K562 (cell line): ENCODE data around the gene GRIA3.

Experiments used
- BMI1 ChIP-seq: fragments of 150-350 bp; IDR thresholded peaks from 2 replicates; pipeline ENCODE4 v1.6.1; 2014; ENCODE audit warnings: low read length
- CTCF ChIP-seq, 3 experiments: IDR thresholded peaks in 2 of 3; conservative IDR thresholded peaks in 1 of 3; 2 replicates each; pipeline ENCODE4 v1.5.1; 2011 to 2012; ENCODE audit warnings: low read length in 3 of 3, mild to moderate bottlenecking in 3 of 3, control low read depth in 2 of 3, improper control_type of control experiment in 1 of 3, inconsistent platforms in 1 of 3, low read depth in 1 of 3, mixed read lengths in 1 of 3, moderate library complexity in 1 of 3; ENCODE audit not compliant: insufficient read depth in 2 of 3
- GABPB1 ChIP-seq: sonication (generic); formaldehyde crosslinking; IDR thresholded peaks from 2 replicates; pipeline ENCODE4 v1.8.0; 2022; ENCODE audit warnings: mild to moderate bottlenecking, missing genetic modification reagents
- HCFC1 ChIP-seq: IDR thresholded peaks from 2 replicates; pipeline ENCODE4 v1.6.1; 2012; ENCODE audit warnings: low read depth, low read length, improper control_type of control experiment
- KAT2B ChIP-seq: IDR thresholded peaks from one replicate; pipeline ENCODE4 v1.6.1; 2012; ENCODE audit warnings: low read depth, mild to moderate bottlenecking, control low read depth, inconsistent platforms, low read length, moderate library complexity
- PCBP1 ChIP-seq: fragments of 200-400 bp; formaldehyde crosslinking; IDR thresholded peaks from 2 replicates; pipeline ENCODE4 v1.6.1; 2018; ENCODE audit warnings: mild to moderate bottlenecking, low read depth, low read length; ENCODE audit not compliant: poor library complexity, severe bottlenecking
- RAD21 ChIP-seq, 2 experiments: fragments of 250-450 bp in 1 of 2; fragments of 450-650 bp in 1 of 2; sonication (Bioruptor Pico) in 1 of 2; formaldehyde crosslinking in 1 of 2; IDR thresholded peaks in 1 of 2; conservative IDR thresholded peaks in 1 of 2; 2 replicates each; pipeline versions ENCODE4 v1.4.0 to v1.8.0; 2020 to 2022; ENCODE audit warnings: mild to moderate bottlenecking in 2 of 2, moderate library complexity in 1 of 2
- YY1 ChIP-seq, 3 experiments: IDR thresholded peaks; 2 replicates each; pipeline ENCODE4 v1.6.1; 2011; ENCODE audit warnings: low read length in 2 of 3, mild to moderate bottlenecking in 2 of 3, moderate library complexity in 2 of 3, borderline replicate concordance in 1 of 3, control low read depth in 1 of 3, low read depth in 1 of 3; ENCODE audit not compliant: insufficient read depth in 3 of 3, insufficient replicate concordance in 2 of 3, control insufficient read depth in 1 of 3, insufficient read length in 1 of 3; ENCODE audit errors: extremely low read depth in 1 of 3
- TF ChIP-seq, protein P1 (sequence below): sonication (generic); formaldehyde crosslinking; IDR thresholded peaks from 2 replicates; pipeline ENCODE4 v1.9.0; 2022; ENCODE audit warnings: mild to moderate bottlenecking, missing genetic modification reagents
- TF ChIP-seq, protein P2 (sequence below): fragments of 450-650 bp; IDR thresholded peaks from 2 replicates; pipeline ENCODE4 v1.6.1; 2016; ENCODE audit warnings: low read depth

- TF ChIP-seq CTCF (IDR thresholded peaks at IDR 0.05 in 2 of 3, conservative IDR thresholded peaks at IDR 0.05 in 1 of 3; ENCODE audit: insufficient read depth in 2 of 3, low read depth in 1 of 3, low read length in 3 of 3) (no peak), KAT2B (no peak), RAD21 (CRISPR knock-in tag; conservative IDR thresholded peaks at IDR 0.05 in 1 of 2, IDR thresholded peaks at IDR 0.05 in 1 of 2) (no peak), BMI1 (no peak), HCFC1 (no peak), GABPB1 (CRISPR knock-in tag) (no peak), YY1 (IDR thresholded peaks at IDR 0.05; ENCODE audit: borderline replicate concordance in 1 of 3, control insufficient read depth in 1 of 3, extremely low read depth in 1 of 3, insufficient read depth in 3 of 3, insufficient read length in 1 of 3, insufficient replicate concordance in 2 of 3, low read depth in 1 of 3, low read length in 2 of 3) (no peak), PCBP1 (no peak)
- TF ChIP-seq, protein P1, sequence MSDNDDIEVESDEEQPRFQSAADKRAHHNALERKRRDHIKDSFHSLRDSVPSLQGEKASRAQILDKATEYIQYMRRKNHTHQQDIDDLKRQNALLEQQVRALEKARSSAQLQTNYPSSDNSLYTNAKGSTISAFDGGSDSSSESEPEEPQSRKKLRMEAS (CRISPR knock-in tag): no peak
- TF ChIP-seq, protein P2, sequence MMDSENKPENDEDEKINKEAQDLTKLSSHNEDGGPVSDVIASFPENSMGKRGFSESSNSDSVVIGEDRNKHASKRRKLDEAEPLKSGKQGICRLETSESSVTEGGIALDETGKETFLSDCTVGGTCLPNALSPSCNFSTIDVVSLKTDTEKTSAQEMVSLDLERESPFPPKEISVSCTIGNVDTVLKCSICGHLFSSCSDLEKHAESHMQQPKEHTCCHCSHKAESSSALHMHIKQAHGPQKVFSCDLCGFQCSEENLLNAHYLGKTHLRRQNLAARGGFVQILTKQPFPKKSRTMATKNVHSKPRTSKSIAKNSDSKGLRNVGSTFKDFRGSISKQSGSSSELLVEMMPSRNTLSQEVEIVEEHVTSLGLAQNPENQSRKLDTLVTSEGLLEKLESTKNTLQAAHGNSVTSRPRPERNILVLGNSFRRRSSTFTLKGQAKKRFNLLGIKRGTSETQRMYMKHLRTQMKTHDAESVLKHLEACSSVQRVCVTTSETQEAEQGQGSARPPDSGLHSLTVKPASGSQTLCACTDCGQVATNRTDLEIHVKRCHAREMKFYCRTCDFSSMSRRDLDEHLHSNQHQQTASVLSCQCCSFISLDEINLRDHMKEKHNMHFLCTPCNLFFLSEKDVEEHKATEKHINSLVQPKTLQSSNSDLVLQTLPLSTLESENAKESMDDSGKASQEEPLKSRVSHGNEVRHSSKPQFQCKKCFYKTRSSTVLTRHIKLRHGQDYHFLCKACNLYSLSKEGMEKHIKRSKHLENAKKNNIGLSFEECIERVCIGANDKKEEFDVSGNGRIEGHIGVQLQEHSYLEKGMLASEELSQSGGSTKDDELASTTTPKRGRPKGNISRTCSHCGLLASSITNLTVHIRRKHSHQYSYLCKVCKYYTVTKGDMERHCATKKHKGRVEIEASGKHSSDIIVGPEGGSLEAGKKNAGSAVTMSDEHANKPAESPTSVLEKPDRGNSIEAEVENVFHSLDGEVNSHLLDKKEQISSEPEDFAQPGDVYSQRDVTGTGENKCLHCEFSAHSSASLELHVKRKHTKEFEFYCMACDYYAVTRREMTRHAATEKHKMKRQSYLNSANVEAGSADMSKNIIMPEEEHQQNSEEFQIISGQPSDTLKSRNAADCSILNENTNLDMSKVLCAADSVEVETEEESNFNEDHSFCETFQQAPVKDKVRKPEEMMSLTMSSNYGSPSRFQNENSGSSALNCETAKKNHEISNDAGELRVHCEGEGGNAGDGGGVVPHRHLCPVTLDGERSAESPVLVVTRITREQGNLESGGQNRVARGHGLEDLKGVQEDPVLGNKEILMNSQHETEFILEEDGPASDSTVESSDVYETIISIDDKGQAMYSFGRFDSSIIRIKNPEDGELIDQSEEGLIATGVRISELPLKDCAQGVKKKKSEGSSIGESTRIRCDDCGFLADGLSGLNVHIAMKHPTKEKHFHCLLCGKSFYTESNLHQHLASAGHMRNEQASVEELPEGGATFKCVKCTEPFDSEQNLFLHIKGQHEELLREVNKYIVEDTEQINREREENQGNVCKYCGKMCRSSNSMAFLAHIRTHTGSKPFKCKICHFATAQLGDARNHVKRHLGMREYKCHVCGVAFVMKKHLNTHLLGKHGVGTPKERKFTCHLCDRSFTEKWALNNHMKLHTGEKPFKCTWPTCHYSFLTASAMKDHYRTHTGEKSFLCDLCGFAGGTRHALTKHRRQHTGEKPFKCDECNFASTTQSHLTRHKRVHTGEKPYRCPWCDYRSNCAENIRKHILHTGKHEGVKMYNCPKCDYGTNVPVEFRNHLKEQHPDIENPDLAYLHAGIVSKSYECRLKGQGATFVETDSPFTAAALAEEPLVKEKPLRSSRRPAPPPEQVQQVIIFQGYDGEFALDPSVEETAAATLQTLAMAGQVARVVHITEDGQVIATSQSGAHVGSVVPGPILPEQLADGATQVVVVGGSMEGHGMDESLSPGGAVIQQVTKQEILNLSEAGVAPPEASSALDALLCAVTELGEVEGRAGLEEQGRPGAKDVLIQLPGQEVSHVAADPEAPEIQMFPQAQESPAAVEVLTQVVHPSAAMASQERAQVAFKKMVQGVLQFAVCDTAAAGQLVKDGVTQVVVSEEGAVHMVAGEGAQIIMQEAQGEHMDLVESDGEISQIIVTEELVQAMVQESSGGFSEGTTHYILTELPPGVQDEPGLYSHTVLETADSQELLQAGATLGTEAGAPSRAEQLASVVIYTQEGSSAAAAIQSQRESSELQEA: no peak
These were observed 38.8 kb downstream of the GRIA3 start for GRCh38 chrX:123222920-123223319.
